ENCODE results near the gene TMCO5A.

The TMCO5A gene

GRCh38 chr15:37973856-37974255, 39.4 kb downstream of the TMCO5A start:
- DNase-seq = no peak

DNA sequence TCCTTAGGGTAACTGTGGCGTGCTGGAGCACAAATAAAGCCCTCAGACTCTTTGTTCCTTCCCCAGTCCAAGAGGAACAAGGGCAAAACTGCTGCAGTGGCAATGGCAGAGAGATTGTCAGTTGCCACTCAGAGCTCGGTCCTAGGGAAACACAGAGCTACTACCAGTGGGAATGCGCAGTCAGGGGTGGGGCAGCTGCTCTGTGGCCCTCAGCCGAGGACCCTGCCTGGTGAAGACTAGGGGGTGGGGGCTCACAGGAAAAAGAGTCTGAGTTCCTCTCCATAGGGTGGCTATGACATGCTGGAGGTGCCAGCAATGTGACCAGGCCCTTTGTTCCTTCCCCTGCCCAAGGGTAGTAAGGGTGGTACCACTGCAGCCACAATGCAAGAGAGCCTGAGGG, 43.8 kb downstream of the TMCO5A start:
- DNase-seq = no peak

DNA sequence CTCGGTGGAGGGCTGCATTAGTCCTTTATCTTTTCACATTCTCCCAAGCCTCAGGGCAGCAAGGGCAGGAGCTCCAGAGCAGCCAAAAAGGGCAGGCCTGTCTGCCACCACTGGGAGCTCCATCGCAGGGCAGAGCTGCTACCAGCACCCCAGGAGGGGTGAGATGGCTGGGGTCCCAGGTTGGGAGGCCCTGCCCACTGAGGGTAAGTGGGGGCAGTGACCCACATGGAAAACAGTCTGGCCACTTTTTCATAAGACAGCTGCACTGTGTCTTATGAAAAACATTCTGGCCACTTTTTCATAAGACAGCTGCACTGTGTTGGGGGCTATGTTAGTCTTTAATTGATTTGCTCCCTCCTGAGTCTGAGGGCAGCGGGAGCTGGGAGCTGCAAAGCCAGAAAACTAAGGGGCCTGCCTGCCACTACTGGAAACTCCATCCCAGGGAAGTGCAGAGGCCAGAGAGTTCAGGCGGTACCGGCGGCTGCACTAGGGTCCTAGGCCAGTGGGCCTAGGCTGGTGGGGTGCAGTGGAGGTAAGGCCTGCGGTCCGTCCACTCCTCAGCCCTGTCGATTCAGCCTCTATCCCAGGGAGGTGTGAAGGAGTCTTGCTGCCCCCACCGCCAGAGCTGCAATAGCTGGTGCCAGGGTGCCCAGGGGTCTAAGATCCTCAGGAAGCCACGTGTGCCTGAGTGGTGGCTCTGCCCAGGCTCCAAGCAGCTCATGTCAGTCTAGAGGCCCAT, 45.4 kb downstream of the TMCO5A start:
- no peak for DNase-seq

GRCh38 chr15:37981201-37981600, 46.8 kb downstream of the TMCO5A start:
- DNase-seq = no peak

DNA sequence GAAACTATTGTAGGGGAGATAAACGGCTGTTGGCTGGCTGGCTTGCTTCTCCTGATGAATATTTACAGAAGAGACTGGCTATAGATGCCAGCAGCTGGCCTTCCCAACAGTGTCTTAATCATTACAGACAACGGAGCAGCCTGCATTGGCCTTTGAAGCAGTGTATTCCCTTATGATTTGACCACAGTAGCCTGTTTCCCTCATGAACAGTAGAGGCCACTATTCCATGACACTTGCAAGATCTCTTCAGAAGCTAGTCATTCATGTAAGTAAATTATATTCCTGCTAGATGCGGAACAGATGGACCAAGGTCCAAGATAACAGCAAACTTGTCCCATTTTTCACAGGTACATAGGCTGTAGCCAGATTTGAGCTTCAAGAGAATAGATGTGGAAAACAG, 47.3 kb downstream of the TMCO5A start:
- DNase-seq = no peak

DNA sequence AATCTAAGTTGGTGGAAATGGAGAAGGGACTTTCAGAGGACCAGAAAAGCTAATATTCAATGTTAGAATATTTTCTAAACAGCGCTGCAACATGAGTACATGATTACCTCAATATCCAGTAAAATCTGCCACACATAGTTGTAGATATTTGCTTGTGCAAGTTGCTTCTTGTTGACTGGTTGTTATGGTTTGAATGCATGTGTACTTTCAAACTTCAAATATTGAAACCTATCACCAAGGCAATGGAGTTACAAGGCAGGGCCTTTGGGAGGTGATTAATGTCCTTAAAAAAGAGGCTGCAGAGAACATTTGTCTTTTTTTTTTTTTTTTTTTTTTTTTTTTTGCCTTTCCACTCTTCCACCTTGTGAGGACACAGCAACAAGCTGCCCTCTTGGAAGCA, 49.9 kb downstream of the TMCO5A start:
- DNase-seq = no peak

- DNase-seq = peak in 21 of 56 donors; percentile 8 to 57 (median 26)
Measured at GRCh38 chr15:37995461-37996347, 61.3 kb downstream of the TMCO5A start.
